ENCODE results near the gene HNF1A. TPM values are rescaled to one million over a fixed set of nuclear protein-coding genes. Genes with fewer than 3 reads are reported as not detected.
"Not testable (repeated sequence)": the region's sequence is repeated elsewhere in the genome, so short reads cannot be mapped to it uniquely, and the experiment has no call there.

HNF1A gene
- total and polyA plus RNA-seq, 4 experiments from 2014 or later = not detected

DNA sequence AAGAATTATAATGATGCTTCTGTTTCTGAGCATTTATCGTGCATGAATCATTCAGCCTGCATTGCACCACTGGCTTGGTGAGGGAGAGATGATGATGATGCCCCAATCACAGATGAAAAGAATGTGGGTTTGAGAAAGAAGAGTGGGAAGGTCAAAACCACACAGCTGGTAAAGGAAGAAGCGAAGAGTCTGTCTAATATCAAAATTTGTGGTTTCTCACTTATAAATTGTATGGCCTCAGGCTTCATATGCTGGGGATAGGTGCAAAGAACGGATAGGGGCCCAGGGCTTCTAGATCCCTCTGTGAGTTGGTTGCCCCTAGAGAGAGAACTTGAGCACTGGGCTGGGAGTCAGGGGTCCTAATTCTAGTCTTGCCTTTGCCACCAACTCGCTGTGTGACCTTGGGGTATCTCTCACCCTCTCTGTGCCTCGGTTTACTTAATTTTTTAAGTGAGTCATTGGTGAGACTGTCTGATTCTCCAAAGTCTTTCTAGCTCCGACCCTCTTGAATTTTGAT lies 58.5 kb downstream of the HNF1A start:
- Mint-ChIP-seq H3K9me3 (no peaks in the 10 kb centered on the region), H3K27me3 (peaks cover 0 to 2% of the 10 kb centered on the region in 2 donors), H3K27ac (peak overlapping the region; percentile 87 to 96 (median 92)), H3K36me3 (peaks cover 7 to 19% of the 10 kb centered on the region in 2 donors), H3K4me3 (peak overlapping the region; percentile 76 to 100 (median 98)), H3K4me1 (peaks cover 36 to 75% (median 52%) of the 10 kb centered on the region in 4 donors)
- H3K36me3 ChIP-seq (ENCODE audit: insufficient read depth, low read length) = peaks cover 3% of the 10 kb centered on the region
- DNase-seq = peak in 4 of 5 donors; percentile 15 to 56 (median 26)
- peak overlapping the region; percentile 78 for H3K27ac ChIP-seq (ENCODE audit: low read depth, low read length)
- H3K27me3 ChIP-seq (ENCODE audit: insufficient read depth, low read length) = no peaks in the 10 kb centered on the region
- CTCF ChIA-PET (ENCODE audit: partially characterized antibody) = interaction anchor here (0.6 to 8.2 kb wide), 3 partner anchors 11 to 23 kb away, joined by 3 to 65 read pairs (median 4); no protein-coding TSS in a partner anchor
- H3K4me3 ChIP-seq (ENCODE audit: low read length in 2 of 2) = peak overlapping the region in 1 of 2 donors; percentile 19
- POLR2A ChIA-PET (ENCODE audit: partially characterized antibody) = interaction anchor here (1.1 to 4.2 kb wide), 4 partner anchors 14 to 26 kb away, joined by 3 to 15 read pairs (median 13); partner anchors contain the start of gene C12orf43
- H3K4me1 ChIP-seq (ENCODE audit: insufficient read depth, low read length) = peaks cover 62% of the 10 kb centered on the region
- intact Hi-C loops (cut with micrococcal nuclease) = no loop called here
- no peaks in the 10 kb centered on the region for H3K9me3 ChIP-seq (ENCODE audit: control insufficient read depth in 1 of 2, low read length in 2 of 2)

DNA sequence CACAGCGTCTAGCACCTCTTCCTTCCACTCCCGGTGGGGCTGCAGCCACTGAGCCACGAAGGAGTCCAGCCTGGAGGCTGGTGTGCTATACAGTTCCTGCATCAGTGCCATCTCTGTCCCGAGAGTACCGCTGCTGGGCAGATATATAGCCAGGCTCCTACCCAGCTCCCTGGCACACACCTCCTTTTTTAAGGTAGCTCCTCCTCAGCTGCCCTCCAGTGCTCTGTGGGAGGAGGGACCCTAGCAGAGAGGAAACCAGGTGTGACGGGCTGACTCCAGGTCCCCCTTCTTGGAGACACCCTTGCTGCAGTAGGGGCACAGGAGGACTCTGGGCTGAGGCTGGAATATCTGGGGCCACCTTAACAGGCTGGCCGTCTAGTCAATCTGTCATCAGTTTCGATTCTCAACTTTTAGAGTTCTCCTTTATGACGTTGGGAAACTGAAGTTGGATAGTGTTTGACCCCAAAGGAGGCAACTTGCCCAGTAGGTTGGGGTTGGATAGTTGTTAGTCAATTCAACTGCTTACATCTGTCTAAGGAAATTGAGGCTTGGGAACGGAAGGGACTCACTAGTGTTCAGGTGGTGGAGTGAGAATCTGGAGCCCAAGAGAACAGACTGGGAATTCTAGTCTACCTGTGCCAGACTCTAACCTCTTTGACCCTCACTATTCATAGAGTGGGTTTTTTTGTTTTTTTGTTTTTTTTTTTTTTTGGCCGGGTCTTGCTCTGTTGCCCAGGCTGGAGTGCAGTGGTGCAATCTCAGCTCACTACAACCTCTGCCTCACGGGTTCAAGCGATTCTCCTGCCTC lies 60.7 kb downstream of the HNF1A start, which contains the start of gene OASL:
Gene OASL, minus strand, starts transcription at position 386 of the 808 bp plus-strand sequence. Its CDS starts 275 bp downstream, at position 111.
- Mint-ChIP-seq H3K27ac (peak within 1 kb of the TSS; percentile 96 to 100 (median 98)), H3K4me1 (peaks cover 28 to 65% (median 38%) of the 10 kb centered on the region in 4 donors), H3K36me3 (peaks cover 7 to 11% of the 10 kb centered on the region in 2 donors), H3K4me3 (peak within 1 kb of the TSS; percentile 97 to 100 (median 98)), H3K27me3 (peaks cover 3 to 5% of the 10 kb centered on the region in 2 donors), H3K9me3 (no peaks in the 10 kb centered on the region)
- ChIA-PET POLR2A (ENCODE audit: partially characterized antibody) (interaction anchor here (0.6 to 3.3 kb wide), 9 partner anchors 8 to 58 kb away, joined by 3 to 15 read pairs (median 3); partner anchors contain the start of gene C12orf43), CTCF (ENCODE audit: partially characterized antibody) (interaction anchor here (1.5 to 8.2 kb wide), 2 partner anchors 21 to 54 kb away, joined by 4 to 65 read pairs; no protein-coding TSS in a partner anchor)
- Histone ChIP-seq H3K36me3 (ENCODE audit: insufficient read depth, low read length) (no peaks in the 10 kb centered on the region), H3K9me3 (ENCODE audit: control insufficient read depth in 1 of 2, low read length in 2 of 2) (no peaks in the 10 kb centered on the region), H3K4me3 (ENCODE audit: low read length in 2 of 2) (peak within 1 kb of the TSS; percentile 80 to 86), H3K27me3 (ENCODE audit: insufficient read depth, low read length) (no peaks in the 10 kb centered on the region), H3K27ac (ENCODE audit: low read depth, low read length) (peak within 1 kb of the TSS; percentile 78), H3K4me1 (ENCODE audit: insufficient read depth, low read length) (peaks cover 45% of the 10 kb centered on the region)
- intact Hi-C loops (cut with micrococcal nuclease) = loop anchor here (1.0 kb wide), 2 partner anchors 21 to 23 kb away; partner anchors contain the start of gene C12orf43
- DNase-seq = peak; percentile 62 to 82 (median 62)

DNA sequence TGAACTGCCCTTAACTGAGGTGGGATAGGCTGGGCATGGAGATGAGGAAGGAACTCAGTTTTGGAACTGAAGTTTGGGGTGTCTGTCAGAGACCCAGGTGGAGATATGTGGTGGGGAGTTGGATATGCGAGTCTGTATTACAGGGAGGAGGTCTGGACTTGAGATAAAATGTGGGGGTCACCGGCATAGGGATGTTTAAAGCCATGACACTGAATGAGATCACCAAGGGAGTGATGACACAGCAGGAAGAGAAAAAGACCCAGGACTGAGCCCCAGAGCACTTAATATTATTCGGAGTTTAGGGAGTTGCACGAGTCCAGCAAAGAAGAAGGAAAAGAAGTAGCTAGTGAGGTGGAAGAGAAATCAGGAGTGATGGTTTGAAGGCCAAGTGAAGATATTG lies 64.7 kb downstream of the HNF1A start:
- Histone ChIP-seq H3K9me3 (ENCODE audit: control insufficient read depth in 1 of 2, low read length in 2 of 2) (no peaks in the 10 kb centered on the region), H3K4me1 (ENCODE audit: insufficient read depth, low read length) (peaks cover 5% of the 10 kb centered on the region), H3K27ac (ENCODE audit: low read depth, low read length) (no peak overlapping the region), H3K27me3 (ENCODE audit: insufficient read depth, low read length) (no peaks in the 10 kb centered on the region), H3K4me3 (ENCODE audit: low read length in 2 of 2) (no peak overlapping the region), H3K36me3 (ENCODE audit: insufficient read depth, low read length) (no peaks in the 10 kb centered on the region)
- Mint-ChIP-seq H3K4me3 (no peak overlapping the region), H3K36me3 (peaks cover 0 to 9% of the 10 kb centered on the region in 2 donors), H3K4me1 (peaks cover 10 to 30% (median 17%) of the 10 kb centered on the region in 4 donors), H3K9me3 (no peaks in the 10 kb centered on the region), H3K27ac (no peak overlapping the region), H3K27me3 (peaks cover 3 to 7% of the 10 kb centered on the region in 2 donors)
- CTCF ChIA-PET (ENCODE audit: partially characterized antibody) = interaction anchor here (1.2 kb wide), 1 partner anchor 17 kb away, joined by 3 read pairs; no protein-coding TSS in a partner anchor
- intact Hi-C loops (cut with micrococcal nuclease) = no loop called here
- DNase-seq = no peak
- POLR2A ChIA-PET (ENCODE audit: partially characterized antibody) = no interaction called here

DNA sequence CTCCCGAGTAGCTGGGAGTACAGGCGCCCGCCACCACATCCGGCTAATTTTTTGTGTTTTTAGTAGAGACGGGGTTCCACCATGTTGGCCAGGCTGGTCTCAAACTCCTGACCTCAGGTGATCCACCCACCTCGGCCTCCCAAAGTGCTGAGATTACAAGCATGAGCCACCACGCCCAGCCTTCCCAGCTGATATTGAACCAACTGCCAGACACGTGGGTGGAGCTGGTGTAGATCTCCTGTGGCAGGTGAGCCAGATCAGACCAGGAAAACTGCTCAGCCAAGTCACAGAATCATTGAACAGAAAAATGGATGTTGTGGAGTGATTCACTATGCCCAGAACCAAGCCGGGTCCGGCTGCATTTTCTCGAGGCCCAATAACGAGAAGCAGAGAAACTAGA lies 69.1 kb downstream of the HNF1A start:
- H3K9me3 ChIP-seq (ENCODE audit: control insufficient read depth in 1 of 2, low read length in 2 of 2); H3K4me1 ChIP-seq (ENCODE audit: insufficient read depth, low read length); H3K27me3 Mint-ChIP-seq; H3K36me3 ChIP-seq (ENCODE audit: insufficient read depth, low read length); H3K36me3 Mint-ChIP-seq; H3K27me3 ChIP-seq (ENCODE audit: insufficient read depth, low read length); H3K4me3 ChIP-seq (ENCODE audit: low read length in 2 of 2); H3K27ac ChIP-seq (ENCODE audit: low read depth, low read length); intact Hi-C loops (cut with micrococcal nuclease); DNase-seq; H3K9me3 Mint-ChIP-seq; H3K4me1 Mint-ChIP-seq; H3K27ac Mint-ChIP-seq: not testable (repeated sequence)
- ChIA-PET CTCF (ENCODE audit: partially characterized antibody) (interaction anchor here (1.1 to 3.8 kb wide), 2 partner anchors 13 to 64 kb away, joined by 3 to 20 read pairs; no protein-coding TSS in a partner anchor), POLR2A (ENCODE audit: partially characterized antibody) (interaction anchor here (0.9 to 1.6 kb wide), 3 partner anchors 9 to 13 kb away, joined by 3 to 6 read pairs (median 3); partner anchors contain the start of gene OASL)
- H3K4me3 Mint-ChIP-seq = peak overlapping the region in 1 of 8 donors; percentile 89

DNA sequence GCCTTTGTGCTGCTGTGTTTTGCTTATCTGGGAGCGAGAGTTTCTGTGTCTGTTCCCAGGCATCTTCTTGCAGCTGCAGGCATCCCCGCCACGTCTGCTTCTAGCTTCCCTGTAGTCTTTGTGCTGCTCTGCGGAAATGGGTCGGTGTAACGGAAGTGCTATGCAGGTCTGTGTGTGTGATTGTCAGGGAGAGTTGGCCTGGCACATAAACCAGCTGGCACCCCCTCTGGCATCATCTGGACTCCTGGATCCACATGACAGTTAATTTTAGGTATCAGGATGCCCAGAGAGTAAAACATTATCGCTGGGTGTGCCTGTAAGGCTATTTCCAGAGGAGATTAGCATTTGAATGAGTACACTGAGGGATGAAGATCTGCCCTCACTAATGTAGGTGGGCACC lies 70.1 kb downstream of the HNF1A start:
- ChIA-PET CTCF (ENCODE audit: partially characterized antibody) (interaction anchor here (0.6 to 3.8 kb wide), 5 partner anchors 12 to 395 kb away, joined by 3 to 20 read pairs (median 3); no protein-coding TSS in a partner anchor), POLR2A (ENCODE audit: partially characterized antibody) (interaction anchor here (1.1 to 1.6 kb wide), 3 partner anchors 10 to 13 kb away, joined by 3 to 6 read pairs (median 3); partner anchors contain the start of gene OASL)
- Mint-ChIP-seq H3K27me3 (peaks cover 3 to 5% of the 10 kb centered on the region in 2 donors), H3K27ac (peak overlapping the region in 3 of 7 donors; percentile 30 to 75 (median 75)), H3K4me3 (peak overlapping the region in 6 of 8 donors; percentile 42 to 89 (median 77)), H3K36me3 (no peaks in the 10 kb centered on the region), H3K9me3 (no peaks in the 10 kb centered on the region), H3K4me1 (peaks cover 3 to 9% (median 7%) of the 10 kb centered on the region in 4 donors)
- no peaks in the 10 kb centered on the region for H3K27me3 ChIP-seq (ENCODE audit: insufficient read depth, low read length)
- intact Hi-C loops (cut with micrococcal nuclease) = no loop called here
- no peak overlapping the region for H3K4me3 ChIP-seq (ENCODE audit: low read length in 2 of 2)
- no peak for DNase-seq
- H3K4me1 ChIP-seq (ENCODE audit: insufficient read depth, low read length) = no peaks in the 10 kb centered on the region
- no peak overlapping the region for H3K27ac ChIP-seq (ENCODE audit: low read depth, low read length)
- H3K36me3 ChIP-seq (ENCODE audit: insufficient read depth, low read length) = no peaks in the 10 kb centered on the region
- no peaks in the 10 kb centered on the region for H3K9me3 ChIP-seq (ENCODE audit: control insufficient read depth in 1 of 2, low read length in 2 of 2)

DNA sequence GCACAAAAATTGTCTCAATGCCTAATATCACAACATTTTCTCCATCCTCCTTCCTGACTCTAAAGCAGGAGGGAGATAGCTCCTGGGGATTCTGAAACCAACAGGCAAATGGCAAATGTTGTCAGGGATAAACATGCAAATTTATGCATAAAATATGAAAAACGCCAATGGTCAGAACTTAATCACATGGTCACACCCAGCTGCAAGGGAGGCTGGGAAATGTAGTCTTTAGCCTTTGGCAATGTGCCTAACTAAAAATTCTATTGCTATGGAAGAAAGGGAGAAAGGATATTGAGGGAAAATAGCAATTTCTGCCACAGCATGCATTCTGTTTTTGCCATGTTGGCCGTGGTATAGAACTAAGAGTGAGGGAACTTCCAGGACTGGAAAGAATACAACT lies 72.4 kb downstream of the HNF1A start:
- ChIA-PET CTCF (ENCODE audit: partially characterized antibody) (interaction anchor here (1.4 kb wide), 2 partner anchors 8 to 11 kb away, joined by 3 to 4 read pairs; no protein-coding TSS in a partner anchor), POLR2A (ENCODE audit: partially characterized antibody) (interaction anchor here (1.3 to 2.0 kb wide), 2 partner anchors 9 to 13 kb away, joined by 3 to 11 read pairs; partner anchors contain the start of gene OASL)

More for the DNA sequence above, 72.4 kb downstream of the HNF1A start:
- peaks cover 3% of the 10 kb centered on the region in 2 donors for H3K27me3 Mint-ChIP-seq
- no peaks in the 10 kb centered on the region for H3K36me3 ChIP-seq (ENCODE audit: insufficient read depth, low read length)
- no peaks in the 10 kb centered on the region for H3K9me3 ChIP-seq (ENCODE audit: control insufficient read depth in 1 of 2, low read length in 2 of 2)
- no peak overlapping the region for H3K27ac ChIP-seq (ENCODE audit: low read depth, low read length)
- intact Hi-C loops (cut with micrococcal nuclease) = no loop called here
- H3K4me1 Mint-ChIP-seq = peaks cover 3 to 5% (median 4%) of the 10 kb centered on the region in 4 donors
- H3K27me3 ChIP-seq (ENCODE audit: insufficient read depth, low read length) = no peaks in the 10 kb centered on the region
- H3K4me1 ChIP-seq (ENCODE audit: insufficient read depth, low read length) = no peaks in the 10 kb centered on the region
- no peaks in the 10 kb centered on the region for H3K9me3 Mint-ChIP-seq
- DNase-seq = no peak
- H3K36me3 Mint-ChIP-seq = no peaks in the 10 kb centered on the region
- no peak overlapping the region for H3K4me3 ChIP-seq (ENCODE audit: low read length in 2 of 2)
- H3K4me3 Mint-ChIP-seq = no peak overlapping the region
- H3K27ac Mint-ChIP-seq = no peak overlapping the region
